GM12801 (cell line): Measurements from ENCODE around the gene TYRO3.

ENCODE experiments used
- CTCF ChIP-seq: IDR thresholded peaks from one replicate; pipeline ENCODE4 v1.5.1; 2011; ENCODE audit warnings: control low read depth; ENCODE audit not compliant: insufficient read length; ENCODE audit errors: extremely low read depth

Gene TYRO3

GRCh38 chr15:41575282-41575681 is 16.3 kb downstream of the TYRO3 start:
- no peak for TF ChIP-seq CTCF

GRCh38 chr15:41577863-41578735 is 19.1 kb downstream of the TYRO3 start:
- no peak for TF ChIP-seq CTCF

- TF ChIP-seq CTCF = no peak
These were observed 19.8 kb downstream of the TYRO3 start for GRCh38 chr15:41578736-41579383.

GRCh38 chr15:41581110-41581509 is 22.1 kb downstream of the TYRO3 start:
- no peak for TF ChIP-seq CTCF

- no peak for TF ChIP-seq CTCF
These were observed 24.8 kb downstream of the TYRO3 start for GRCh38 chr15:41583795-41584194.

GRCh38 chr15:41584636-41585126 is 25.7 kb downstream of the TYRO3 start:
- no peak for TF ChIP-seq CTCF

- no peak for TF ChIP-seq CTCF
These were observed 26.4 kb downstream of the TYRO3 start for GRCh38 chr15:41585127-41586047.
